Heart left ventricle (tissue), 16 donors: Measurements from ENCODE around the gene LRRN3. TPM values are rescaled to one million over a fixed set of nuclear protein-coding genes. Genes with fewer than 3 reads are reported as not detected.
"Not testable (repeated sequence)": the region's sequence is repeated elsewhere in the genome, so short reads cannot be mapped to it uniquely, and the experiment has no call there.

Source experiments
- ATAC-seq, 4 donors: fragments of 200-7000 bp; cut with Tn5 transposase; one replicate each; pipeline ENCODE4 v1.9.1; 2020 to 2022; ENCODE audit warnings: moderate library complexity in 4 of 4, mild to moderate bottlenecking in 3 of 4, moderate number of reproducible peaks in 1 of 4
- DNase-seq, 5 donors: peaks; one replicate each; pipeline ENCODE4 v3.0.0-alpha.2; 2020
- H3K27ac ChIP-seq, 12 donors: fragments of 200-600 bp; sonication (generic) in 4 of 12; one replicate each; pipeline versions ENCODE4 v1.5.0 to v1.8.0; 2016 to 2022; ENCODE audit warnings: mild to moderate bottlenecking in 2 of 12
- H3K27me3 ChIP-seq, 9 donors: fragments of 200-600 bp; sonication (generic) in 2 of 9; one replicate each; pipeline versions ENCODE4 v1.5.1 to v1.8.0; 2016 to 2022; ENCODE audit warnings: mild to moderate bottlenecking in 3 of 9
- H3K36me3 ChIP-seq, 9 donors: fragments of 200-600 bp; sonication (generic) in 2 of 9; one replicate each; pipeline versions ENCODE4 v1.5.0 to v1.8.0; 2018 to 2022; ENCODE audit warnings: mild to moderate bottlenecking in 2 of 9
- H3K4me1 ChIP-seq, 12 donors: fragments of 200-600 bp; sonication (generic) in 4 of 12; one replicate each; pipeline versions ENCODE4 v1.5.0 to v1.8.0; 2016 to 2022; ENCODE audit warnings: mild to moderate bottlenecking in 3 of 12
- H3K4me3 ChIP-seq, 12 donors: fragments of 200-600 bp; sonication (generic) in 4 of 12; one replicate each; pipeline versions ENCODE4 v1.5.0 to v1.8.0; 2017 to 2022; ENCODE audit warnings: mild to moderate bottlenecking in 9 of 12, moderate library complexity in 4 of 12
- H3K9me3 ChIP-seq, 12 donors: fragments of 200-600 bp; sonication (generic) in 4 of 12; one replicate each; pipeline versions ENCODE4 v1.5.0 to v1.8.0; 2016 to 2022; ENCODE audit warnings: mild to moderate bottlenecking in 1 of 12
- POLR2A ChIP-seq, 2 donors: fragments of 450-650 bp; IDR thresholded peaks; one replicate each; pipeline ENCODE4 v1.6.1; 2017; ENCODE audit warnings: antibody characterized with exemption in 2 of 2, mild to moderate bottlenecking in 2 of 2, moderate library complexity in 2 of 2
- WGBS, 4 donors: extraction: QIAGEN DNeasy Blood & Tissue Kit in 2 of 4; methylation state at CpG; one replicate each; pipeline versions ENCODE4 v1.1.5 to v1.1.7; 2013 to 2018; 5-methylcytosine and 5-hydroxymethylcytosine counted together
- intact Hi-C, 10 donors: fragments of 100-400 bp; cut with DNase I; formaldehyde crosslinking; loops; one replicate each; pipeline versions ENCODE4 v1.11.1 to v1.14.2; 2022
- polyA plus RNA-seq, 2 donors: library from polyadenylated mRNA; stranded (reverse); fragments of 200-250 nt; gene quantifications; one replicate each; pipeline ENCODE4 v1.2.3, GENCODE V29; 2013
- total RNA-seq, 9 donors: library from RNA; depleted of rRNA in 2 of 9; stranded (reverse); fragments of >200 nt in 2 of 9; fragmentation: NEBNext Ultra II Directional in 3 of 9; extraction: Animal tissue kit (Norgen Biotek cat#: 25700) in 3 of 9; gene quantifications; one replicate each; pipeline versions ENCODE4 v1.1.0 to v1.2.4, GENCODE V29; 2016 to 2023
- TF ChIP-seq, protein P1 (sequence below), 12 donors: fragments of 200-600 bp; sonication (generic) in 4 of 12; IDR thresholded peaks; one replicate each; pipeline versions ENCODE4 v1.5.0 to v1.8.0; 2018 to 2022; ENCODE audit warnings: antibody characterized with exemption in 12 of 12, mild to moderate bottlenecking in 5 of 12
- donor health status: ischemic (EF 13 %, LVEDD 7.1; RV severe dilation, severe dysfunction).
- donor health status: healthy with polysubstance abuse.
- donor health status: DM: no; HTN: yes; CAD: no.
- donor health status: DM: no; HTN: no; CAD: no.
- donor health status: ischemic (EF 25% LVEDD 6.9; RV normal size, moderate dysfunction).
- donor health status: ischemic (EF 25% LVEDD 5.7; RV mildly dilated, moderate dysfunction).
- donor health status: healthy.
- donor health status: DM: yes; HTN: yes; CAD: no.
- donor health status: ischemic (EF 35%, LVEDD 5.7; RV mildly dilated, moderate dysfunction).
- donor health status: nonischemic (EF 11% LVEDD 7.7; RV severe dilation, severe dysfunction).
- donor health status: DM: yes; HTN: yes; CAD: no.
- donor health status: PGD.
- donor health status: ischemic (EF 29% LVEDD 5.4; RV normal size, mild dysfunction).
- donor health status: nonischemic (EF 23%, LVEDD 6.1; RV moderate dilation, normal function).

Gene LRRN3
- total and polyA plus RNA-seq, 11 donors: 0.52 to 11.0 (median 2.3) TPM

DNA sequence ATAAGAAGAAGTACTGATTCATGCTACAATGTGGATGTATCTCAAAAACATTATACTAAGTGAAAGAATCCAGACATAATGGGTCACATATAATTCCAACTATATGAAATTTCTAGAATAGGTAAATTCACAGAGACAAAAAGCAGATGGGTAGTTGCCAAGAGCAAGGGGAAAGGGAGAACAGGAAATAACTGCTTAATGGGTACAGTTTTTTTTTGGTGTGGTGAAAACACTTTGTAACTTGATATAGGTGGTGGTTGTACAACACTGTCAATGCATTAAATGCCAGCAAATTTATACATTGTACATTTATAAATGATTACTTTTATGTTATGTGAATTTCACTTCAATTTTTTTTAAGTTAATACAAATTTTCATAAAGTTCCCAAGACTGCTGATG, 19.4 kb upstream of the LRRN3 start:
- intact Hi-C loops: loop anchor here in 2 of 10 donors (10.0 kb wide), 2 partner anchors 87 to 237 kb away; no protein-coding TSS in a partner anchor
- ATAC-seq (no peak), DNase-seq (no peak)
- no peaks in the 10 kb centered on the region for H3K9me3 ChIP-seq
- peaks cover 0 to 20% (median 6%) of the 10 kb centered on the region in 12 donors for H3K4me1 ChIP-seq
- no peaks in the 10 kb centered on the region for H3K27me3 ChIP-seq
- no peaks in the 10 kb centered on the region for H3K36me3 ChIP-seq
- H3K27ac ChIP-seq: no peak overlapping the region
- no peak overlapping the region for H3K4me3 ChIP-seq
- TF ChIP-seq, protein P1, sequence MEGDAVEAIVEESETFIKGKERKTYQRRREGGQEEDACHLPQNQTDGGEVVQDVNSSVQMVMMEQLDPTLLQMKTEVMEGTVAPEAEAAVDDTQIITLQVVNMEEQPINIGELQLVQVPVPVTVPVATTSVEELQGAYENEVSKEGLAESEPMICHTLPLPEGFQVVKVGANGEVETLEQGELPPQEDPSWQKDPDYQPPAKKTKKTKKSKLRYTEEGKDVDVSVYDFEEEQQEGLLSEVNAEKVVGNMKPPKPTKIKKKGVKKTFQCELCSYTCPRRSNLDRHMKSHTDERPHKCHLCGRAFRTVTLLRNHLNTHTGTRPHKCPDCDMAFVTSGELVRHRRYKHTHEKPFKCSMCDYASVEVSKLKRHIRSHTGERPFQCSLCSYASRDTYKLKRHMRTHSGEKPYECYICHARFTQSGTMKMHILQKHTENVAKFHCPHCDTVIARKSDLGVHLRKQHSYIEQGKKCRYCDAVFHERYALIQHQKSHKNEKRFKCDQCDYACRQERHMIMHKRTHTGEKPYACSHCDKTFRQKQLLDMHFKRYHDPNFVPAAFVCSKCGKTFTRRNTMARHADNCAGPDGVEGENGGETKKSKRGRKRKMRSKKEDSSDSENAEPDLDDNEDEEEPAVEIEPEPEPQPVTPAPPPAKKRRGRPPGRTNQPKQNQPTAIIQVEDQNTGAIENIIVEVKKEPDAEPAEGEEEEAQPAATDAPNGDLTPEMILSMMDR (IDR thresholded peaks at IDR 0.05): no peak
- no peak for TF ChIP-seq POLR2A (IDR thresholded peaks at IDR 0.05)

DNA sequence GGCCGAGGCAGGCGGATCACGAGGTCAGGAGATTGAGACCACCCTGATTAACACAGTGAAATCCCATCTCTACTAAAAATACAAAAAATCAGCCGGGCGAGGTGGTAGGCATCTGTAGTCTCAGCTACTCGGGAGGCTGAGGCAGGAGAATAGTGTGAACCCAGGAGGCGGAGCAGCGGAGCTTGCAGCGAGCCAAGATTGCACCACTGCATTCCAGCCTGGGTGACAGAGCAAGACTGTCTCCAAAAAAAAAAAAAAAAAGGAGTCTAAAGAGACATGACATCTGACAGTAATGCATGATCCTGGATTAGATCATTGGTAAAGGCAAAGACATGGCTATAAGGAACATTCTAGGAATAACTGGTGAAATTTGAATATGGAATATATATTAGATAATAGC, 18.3 kb upstream of the LRRN3 start:
- not testable (repeated sequence) for H3K27ac ChIP-seq, H3K9me3 ChIP-seq, ATAC-seq, H3K4me3 ChIP-seq, DNase-seq, H3K36me3 ChIP-seq, H3K27me3 ChIP-seq
- peaks cover 0 to 20% (median 4%) of the 10 kb centered on the region in 12 donors for H3K4me1 ChIP-seq
- 94 to 96% (median 95%) methylated on average over 9 of the region's 9 CpGs for WGBS, 4 donors
- intact Hi-C loops: loop anchor here in 2 of 10 donors (10.0 kb wide), 2 partner anchors 88 to 238 kb away; no protein-coding TSS in a partner anchor

DNA sequence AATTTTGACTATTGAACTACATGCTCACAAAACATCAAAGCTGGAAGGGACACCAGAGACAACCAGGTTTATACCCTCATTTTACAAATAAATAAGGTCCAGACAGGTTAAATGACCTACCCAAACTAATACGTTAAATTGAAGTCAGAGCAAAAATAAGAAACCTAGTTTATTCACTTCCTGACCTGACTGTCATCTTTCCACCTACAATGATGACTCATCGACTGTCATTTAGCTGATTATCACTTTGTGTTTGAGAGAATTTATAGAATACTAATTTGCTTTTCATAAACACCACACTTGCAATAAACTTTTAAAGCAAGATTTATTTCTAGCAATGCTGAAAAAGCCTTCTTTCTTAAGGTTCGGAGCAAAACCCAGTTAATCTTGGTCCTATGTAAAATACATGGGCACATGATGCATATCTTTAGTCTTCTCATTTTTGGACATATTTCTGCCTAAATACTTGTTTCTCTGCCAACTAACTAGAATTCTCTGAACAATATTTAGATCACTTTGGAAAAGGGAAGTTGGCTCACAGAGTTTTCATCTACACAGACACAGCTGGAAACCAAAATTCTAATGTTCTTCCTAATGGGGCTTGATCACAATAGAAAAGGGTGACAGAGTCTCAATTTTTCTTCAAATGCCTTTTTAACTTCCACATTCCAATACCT, 16.7 kb upstream of the LRRN3 start:
- H3K9me3 ChIP-seq: no peaks in the 10 kb centered on the region
- H3K4me3 ChIP-seq: no peak overlapping the region
- no peak for TF ChIP-seq POLR2A (IDR thresholded peaks at IDR 0.05)
- TF ChIP-seq, protein P1 (IDR thresholded peaks at IDR 0.05): no peak
- H3K36me3 ChIP-seq: no peaks in the 10 kb centered on the region
- no peaks in the 10 kb centered on the region for H3K27me3 ChIP-seq
- ATAC-seq: no peak
- no peak for DNase-seq
- 76 to 82% (median 78%) methylated on average over 3 of the region's 3 CpGs for WGBS, 4 donors
- H3K4me1 ChIP-seq: peaks cover 0 to 13% (median 0%) of the 10 kb centered on the region in 12 donors
- intact Hi-C loops: loop anchor here in 2 of 10 donors (10.0 kb wide), 2 partner anchors 89 to 239 kb away; no protein-coding TSS in a partner anchor
- no peak overlapping the region for H3K27ac ChIP-seq

DNA sequence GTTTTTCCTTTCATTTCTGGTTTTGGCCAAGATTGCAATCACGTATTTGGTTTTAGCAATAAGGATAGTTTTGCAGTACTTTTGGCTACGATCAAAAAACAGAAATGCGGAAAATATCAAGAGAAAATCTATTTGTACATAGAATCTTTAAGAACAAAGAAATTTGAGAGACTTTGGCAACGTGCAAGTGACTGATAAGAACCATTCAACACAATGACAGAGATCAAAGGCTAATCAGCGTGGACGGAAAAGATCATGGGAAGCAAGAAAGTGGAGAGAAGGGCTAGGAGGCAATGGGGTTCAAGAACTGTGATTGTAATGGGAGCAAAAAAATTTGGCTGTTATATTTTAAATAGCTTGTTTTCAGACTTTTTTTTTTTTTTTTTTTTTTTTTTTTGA, 16.2 kb upstream of the LRRN3 start:
- no peak for ATAC-seq
- no peak overlapping the region for H3K4me3 ChIP-seq
- H3K27me3 ChIP-seq: no peaks in the 10 kb centered on the region
- no peak for DNase-seq
- H3K4me1 ChIP-seq: peaks cover 0 to 13% (median 0%) of the 10 kb centered on the region in 12 donors
- H3K27ac ChIP-seq: no peak overlapping the region
- H3K36me3 ChIP-seq: no peaks in the 10 kb centered on the region
- 76 to 81% (median 77%) methylated on average over 6 of the region's 6 CpGs for WGBS, 4 donors
- intact Hi-C loops: loop anchor here in 2 of 10 donors (10.0 kb wide), 2 partner anchors 90 to 240 kb away; no protein-coding TSS in a partner anchor
- TF ChIP-seq POLR2A (IDR thresholded peaks at IDR 0.05): no peak
- TF ChIP-seq, protein P1 (IDR thresholded peaks at IDR 0.05): no peak
- H3K9me3 ChIP-seq: no peaks in the 10 kb centered on the region
